HEK293T (cell line): ENCODE data around the gene PLXNA3.

Experiments
- CTCF ChIA-PET: fragments of 350-600 bp; formaldehyde crosslinking; extraction: SDS; loops from one replicate; lab custom pipeline; 2021; ENCODE audit warnings: antibody characterized with exemption, inconsistent platforms; lab: Yijun Ruan, JAX
- POLR2A ChIA-PET: fragments of 350-600 bp; formaldehyde crosslinking; extraction: SDS; loops from one replicate; lab custom pipeline; 2020; ENCODE audit warnings: antibody characterized with exemption, inconsistent platforms; lab: Yijun Ruan, JAX
- DNase-seq: peaks from one replicate; pipeline ENCODE4 v3.0.0; 2012; ENCODE audit warnings: mixed read lengths; ENCODE audit errors: extremely low spot score
- ARNT ChIP-seq: fragments of 450-650 bp; IDR thresholded peaks from 2 replicates; pipeline ENCODE4 v1.6.1; 2017; ENCODE audit warnings: mild to moderate bottlenecking
- BHLHE40 ChIP-seq: fragments of 450-650 bp; IDR thresholded peaks from 2 replicates; pipeline ENCODE4 v1.6.1; 2016; ENCODE audit warnings: mild to moderate bottlenecking, moderate library complexity, borderline replicate concordance
- CTBP1 ChIP-seq: fragments of 450-650 bp; IDR thresholded peaks from 2 replicates; pipeline ENCODE4 v1.6.1; 2016; ENCODE audit warnings: borderline replicate concordance
- ELF4 ChIP-seq: fragments of 450-650 bp; IDR thresholded peaks from 2 replicates; pipeline ENCODE4 v1.6.1; 2017; ENCODE audit warnings: antibody characterized with exemption
- FOXA1 ChIP-seq: fragments of 450-650 bp; IDR thresholded peaks from 2 replicates; pipeline ENCODE4 v1.6.1; 2016; ENCODE audit warnings: mild to moderate bottlenecking
- FOXK2 ChIP-seq: fragments of 450-650 bp; IDR thresholded peaks from 2 replicates; pipeline ENCODE4 v1.6.1; 2016; ENCODE audit warnings: mild to moderate bottlenecking
- HDGF ChIP-seq: fragments of 450-650 bp; IDR thresholded peaks from 2 replicates; pipeline ENCODE4 v1.6.1; 2017; ENCODE audit warnings: antibody characterized with exemption, borderline replicate concordance
- LEF1 ChIP-seq: fragments of 450-650 bp; IDR thresholded peaks from 2 replicates; pipeline ENCODE4 v1.6.1; 2017; ENCODE audit warnings: mild to moderate bottlenecking, borderline replicate concordance
- NFRKB ChIP-seq: fragments of 450-650 bp; IDR thresholded peaks from 2 replicates; pipeline ENCODE4 v1.6.1; 2016; ENCODE audit warnings: mild to moderate bottlenecking, moderate library complexity
- SP1 ChIP-seq: fragments of 450-650 bp; IDR thresholded peaks from 2 replicates; pipeline ENCODE4 v1.6.1; 2017
- SUZ12 ChIP-seq: fragments of 450-650 bp; IDR thresholded peaks from 2 replicates; pipeline ENCODE4 v1.6.1; 2016; ENCODE audit warnings: mild to moderate bottlenecking
- TARDBP ChIP-seq: fragments of 450-650 bp; IDR thresholded peaks from 2 replicates; pipeline ENCODE4 v1.6.1; 2016
- ZNF384 ChIP-seq: fragments of 450-650 bp; IDR thresholded peaks from 2 replicates; pipeline ENCODE4 v1.6.1; 2016

The PLXNA3 gene

DNA sequence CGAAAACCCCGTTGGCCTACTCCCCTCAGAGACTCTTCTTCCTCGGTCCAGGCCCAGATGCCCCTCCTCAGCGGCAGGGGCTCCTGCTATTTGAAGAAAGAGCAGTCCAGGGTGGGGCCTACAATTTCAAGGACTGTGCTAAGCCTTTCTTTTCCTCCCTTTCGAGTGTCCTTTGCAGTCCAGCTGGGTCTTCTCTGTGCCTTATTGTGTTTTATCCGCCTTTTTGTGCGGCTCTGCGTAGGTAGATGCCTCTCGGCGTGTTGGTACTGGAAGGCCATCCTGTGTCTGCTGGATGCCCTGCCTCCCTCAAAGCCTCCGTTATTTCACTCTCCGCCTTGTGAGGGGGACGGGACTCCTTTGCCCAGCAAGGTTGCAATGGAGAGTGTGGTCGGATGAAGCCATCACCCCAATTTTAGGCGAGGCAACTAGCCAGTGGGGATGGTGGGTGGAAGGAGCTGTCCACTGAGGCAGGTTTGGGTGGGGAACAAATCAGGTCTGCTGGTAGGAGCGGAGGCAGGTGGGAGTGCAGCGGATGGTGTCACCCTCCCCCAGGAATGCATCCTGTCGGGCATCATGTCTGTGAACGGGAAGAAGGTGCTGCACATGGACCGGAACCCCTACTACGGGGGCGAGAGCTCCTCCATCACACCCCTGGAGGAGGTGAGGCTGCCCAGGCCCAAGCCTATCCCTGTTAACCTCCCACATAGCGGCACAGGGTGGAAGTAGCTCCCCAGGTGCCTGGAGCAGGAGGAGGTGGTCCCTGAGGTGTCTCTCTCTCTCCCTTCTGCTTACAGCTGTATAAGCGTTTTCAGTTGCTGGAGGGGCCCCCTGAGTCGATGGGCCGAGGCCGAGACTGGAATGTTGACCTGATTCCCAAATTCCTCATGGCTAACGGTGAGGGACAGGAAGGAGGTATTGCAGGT lies 19.8 kb upstream of the PLXNA3 start:
- CTCF ChIA-PET: no interaction called here
- POLR2A ChIA-PET: interaction anchor here (0.8 to 1.5 kb wide), 4 partner anchors 10 to 52 kb away, joined by 3 to 5 read pairs (median 4); partner anchors contain the start of genes ATP6AP1 and SLC10A3
- no peak for TF ChIP-seq FOXA1
- TF ChIP-seq CTBP1: no peak
- no peak for DNase-seq

DNA sequence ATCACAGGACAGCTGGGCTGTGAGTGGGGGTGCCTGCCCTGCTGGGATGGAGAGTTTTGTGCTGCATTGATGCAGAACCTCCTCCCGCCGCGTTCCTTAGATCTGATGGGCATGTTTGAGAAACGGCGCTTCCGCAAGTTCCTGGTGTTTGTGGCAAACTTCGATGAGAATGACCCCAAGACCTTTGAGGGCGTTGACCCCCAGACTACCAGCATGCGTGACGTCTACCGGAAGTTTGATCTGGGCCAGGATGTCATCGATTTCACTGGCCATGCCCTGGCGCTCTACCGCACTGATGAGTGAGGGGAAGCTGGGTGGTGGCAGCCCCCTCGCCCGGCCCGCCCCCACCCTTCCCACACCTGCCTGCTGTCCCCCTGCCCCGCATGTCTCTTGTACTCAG lies 18.2 kb upstream of the PLXNA3 start:
- CTCF ChIA-PET: no interaction called here
- TF ChIP-seq SUZ12: no peak
- no peak for TF ChIP-seq BHLHE40
- no peak for DNase-seq
- POLR2A ChIA-PET: interaction anchor here (1.5 kb wide), 1 partner anchor 9 kb away, joined by 3 read pairs; no protein-coding TSS in a partner anchor

DNA sequence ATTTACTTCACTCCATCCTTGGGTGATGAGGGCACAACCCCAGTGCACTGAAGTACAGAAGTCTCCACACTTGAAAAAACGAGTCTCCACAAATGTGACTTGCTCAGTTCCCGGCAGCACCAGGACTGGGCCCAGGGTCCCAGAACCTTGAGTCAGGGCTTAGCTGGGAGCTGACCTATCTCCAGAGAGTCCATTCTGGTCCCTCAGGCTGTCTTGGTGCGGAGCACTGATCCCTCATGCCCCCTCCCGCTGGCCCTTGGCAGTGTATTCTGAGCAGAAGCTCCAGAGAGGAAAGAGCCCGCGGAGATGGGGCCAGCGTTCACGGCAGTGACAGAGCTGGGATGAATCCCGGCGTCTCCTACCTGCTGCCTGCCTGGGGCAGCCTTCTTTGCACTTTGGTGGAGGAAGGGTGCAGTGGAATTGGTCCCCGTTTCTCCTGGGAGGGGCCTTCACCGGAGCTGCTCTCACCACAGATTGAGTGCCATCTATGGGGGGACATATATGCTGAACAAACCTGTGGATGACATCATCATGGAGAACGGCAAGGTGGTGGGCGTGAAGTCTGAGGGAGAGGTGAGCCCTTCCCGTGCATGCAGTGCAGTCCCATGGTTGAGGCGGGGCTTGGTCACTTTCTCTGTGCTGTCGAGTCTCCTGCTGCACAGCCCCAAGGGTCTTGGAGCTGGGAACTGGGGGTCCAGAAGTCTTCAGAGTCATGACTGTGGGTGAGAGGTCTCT lies 17.3 kb upstream of the PLXNA3 start:
- no peak for TF ChIP-seq SUZ12
- DNase-seq: no peak
- ChIA-PET POLR2A (interaction anchor here (1.0 to 1.7 kb wide), 4 partner anchors 13 to 87 kb away, joined by 3 to 6 read pairs (median 4); no protein-coding TSS in a partner anchor), CTCF (no interaction called here)

DNA sequence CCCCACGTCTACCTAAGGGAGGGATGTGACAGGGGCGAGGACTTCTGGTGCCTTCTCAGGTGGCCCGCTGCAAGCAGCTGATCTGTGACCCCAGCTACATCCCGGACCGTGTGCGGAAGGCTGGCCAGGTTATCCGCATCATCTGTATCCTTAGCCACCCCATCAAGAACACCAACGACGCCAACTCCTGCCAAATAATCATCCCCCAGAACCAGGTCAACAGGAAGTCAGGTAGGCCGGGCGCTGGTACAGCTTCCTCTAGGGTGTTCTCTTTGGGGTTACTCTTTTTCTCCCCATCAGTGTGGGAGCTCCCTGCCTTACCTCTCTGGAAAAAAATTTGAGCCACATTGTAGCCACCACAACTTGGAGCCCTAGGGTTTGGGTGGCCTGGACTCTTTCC lies 16.5 kb upstream of the PLXNA3 start:
- POLR2A ChIA-PET: interaction anchor here (0.7 to 1.7 kb wide), 8 partner anchors 11 to 86 kb away, joined by 3 to 6 read pairs (median 4); partner anchors contain the start of gene RPL10
- TF ChIP-seq SP1 (no peak), ARNT (no peak), FOXK2 (no peak)
- DNase-seq: no peak
- CTCF ChIA-PET: no interaction called here

DNA sequence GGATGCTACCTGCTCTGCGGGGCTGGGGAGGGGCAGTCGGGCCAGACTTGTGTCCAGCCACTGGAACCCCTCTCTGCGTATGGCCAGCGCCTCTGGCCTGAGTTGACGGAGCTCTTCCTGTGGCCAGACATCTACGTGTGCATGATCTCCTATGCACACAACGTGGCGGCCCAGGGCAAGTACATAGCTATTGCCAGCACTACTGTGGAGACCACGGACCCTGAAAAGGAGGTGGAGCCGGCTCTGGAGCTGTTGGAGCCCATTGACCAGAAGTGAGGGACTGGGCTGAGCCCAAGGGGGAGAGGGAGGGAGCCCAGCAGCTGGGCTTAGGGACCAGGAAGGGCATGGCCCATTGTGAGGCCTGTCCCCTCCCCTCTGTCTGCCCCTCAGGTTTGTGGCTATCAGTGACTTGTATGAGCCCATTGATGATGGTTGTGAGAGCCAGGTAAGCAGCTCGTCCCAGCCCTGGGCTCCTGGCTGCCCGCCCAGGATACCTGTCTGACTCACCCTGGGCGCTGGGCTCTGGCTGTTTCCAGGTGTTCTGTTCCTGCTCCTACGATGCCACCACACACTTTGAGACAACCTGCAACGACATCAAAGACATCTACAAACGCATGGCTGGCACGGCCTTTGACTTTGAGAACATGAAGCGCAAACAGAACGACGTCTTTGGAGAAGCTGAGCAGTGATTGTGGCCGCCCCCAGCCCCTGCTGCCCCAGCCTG lies 15.9 kb upstream of the PLXNA3 start:
- POLR2A ChIA-PET: interaction anchor here (0.7 to 1.7 kb wide), 9 partner anchors 9 to 47 kb away, joined by 3 to 6 read pairs (median 4); partner anchors contain the start of genes RPL10 and UBL4A
- no peak for TF ChIP-seq ARNT
- no peak for TF ChIP-seq NFRKB
- no peak for TF ChIP-seq LEF1
- no peak for TF ChIP-seq BHLHE40
- no peak for TF ChIP-seq FOXK2
- TF ChIP-seq ELF4: no peak
- TF ChIP-seq HDGF: no peak
- no peak for TF ChIP-seq CTBP1
- CTCF ChIA-PET: no interaction called here
- no peak for DNase-seq

DNA sequence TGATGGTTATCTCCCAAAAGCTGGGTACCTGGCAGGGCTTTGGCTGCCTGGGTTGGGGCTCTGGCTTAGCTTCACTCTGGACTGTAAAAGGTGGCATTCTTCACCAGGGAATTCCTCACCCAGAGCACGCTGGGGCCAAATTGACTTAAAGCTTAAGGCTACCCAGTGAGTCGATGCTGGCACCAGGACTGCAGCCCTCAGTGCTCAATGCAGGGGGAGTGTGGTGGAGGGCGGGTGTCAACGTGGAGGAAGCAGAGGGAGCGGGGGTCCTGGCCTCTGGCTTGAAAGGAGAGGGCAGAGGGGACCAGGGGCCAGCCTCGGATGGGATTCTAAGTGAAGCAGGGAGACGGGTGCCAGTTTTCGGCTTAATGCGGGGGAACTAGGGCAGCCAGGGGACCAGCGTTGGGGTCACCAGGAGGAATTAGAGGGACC lies 14.6 kb upstream of the PLXNA3 start:
- peak; percentile 31 for DNase-seq
- POLR2A ChIA-PET: interaction anchor here (0.7 to 2.4 kb wide), 9 partner anchors 8 to 46 kb away, joined by 3 to 8 read pairs (median 4); partner anchors contain the start of gene ATP6AP1
- CTCF ChIA-PET: interaction anchor here (0.5 kb wide), 1 partner anchor 18 kb away, joined by 8 read pairs; no protein-coding TSS in a partner anchor
- no peak for TF ChIP-seq SP1

DNA sequence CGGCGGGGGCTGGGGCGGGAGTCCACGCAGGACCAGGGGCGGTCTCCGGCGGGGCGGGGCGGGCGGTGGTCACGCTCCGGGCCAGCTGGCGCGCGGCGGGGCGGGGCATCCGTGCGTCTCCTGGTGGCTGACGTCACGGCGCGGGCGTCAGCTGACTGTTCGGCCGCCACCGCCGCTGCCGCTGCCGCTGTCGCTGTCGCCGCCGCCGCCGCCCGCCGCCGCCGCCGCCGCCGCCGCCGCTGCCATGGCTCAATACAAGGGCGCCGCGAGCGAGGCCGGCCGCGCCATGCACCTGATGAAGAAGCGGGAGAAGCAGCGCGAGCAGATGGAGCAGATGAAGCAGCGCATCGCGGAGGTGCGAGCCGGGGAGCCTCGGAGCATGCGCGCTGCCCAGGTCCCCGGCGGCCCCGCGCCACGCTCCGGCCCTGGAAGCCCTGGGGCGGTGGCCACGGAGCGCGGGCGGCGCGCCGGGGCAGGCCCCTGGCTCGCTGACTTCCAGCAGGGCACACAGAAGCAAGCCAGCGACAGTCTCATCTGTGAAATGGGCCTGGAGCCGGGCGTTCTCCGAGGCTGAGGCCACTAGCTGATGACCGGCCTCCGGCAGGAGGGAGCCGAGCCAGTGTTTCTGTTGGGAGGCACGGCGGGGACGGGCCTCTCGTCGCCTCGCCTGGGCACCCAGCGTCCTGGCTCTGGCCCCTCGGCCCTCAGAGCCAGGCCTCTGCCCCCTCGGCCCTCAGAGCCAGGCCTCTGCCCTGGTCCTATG lies 13.9 kb upstream of the PLXNA3 start, which contains the start of gene FAM50A:
FAM50A (plus strand) TSS at position 150 of the 763 bp plus-strand sequence; CDS start at position 245, 95 bp downstream.
- 0 out of 2 replicates have a peak, but pooled peaks have one; percentile 53 for TF ChIP-seq ARNT
- no peak for TF ChIP-seq FOXA1
- DNase-seq: peak; percentile 90
- POLR2A ChIA-PET: interaction anchor here (0.7 to 2.4 kb wide), 12 partner anchors 7 to 46 kb away, joined by 3 to 8 read pairs (median 4); partner anchors contain the start of genes ATP6AP1 and PLXNA3
- CTCF ChIA-PET: no interaction called here

DNA sequence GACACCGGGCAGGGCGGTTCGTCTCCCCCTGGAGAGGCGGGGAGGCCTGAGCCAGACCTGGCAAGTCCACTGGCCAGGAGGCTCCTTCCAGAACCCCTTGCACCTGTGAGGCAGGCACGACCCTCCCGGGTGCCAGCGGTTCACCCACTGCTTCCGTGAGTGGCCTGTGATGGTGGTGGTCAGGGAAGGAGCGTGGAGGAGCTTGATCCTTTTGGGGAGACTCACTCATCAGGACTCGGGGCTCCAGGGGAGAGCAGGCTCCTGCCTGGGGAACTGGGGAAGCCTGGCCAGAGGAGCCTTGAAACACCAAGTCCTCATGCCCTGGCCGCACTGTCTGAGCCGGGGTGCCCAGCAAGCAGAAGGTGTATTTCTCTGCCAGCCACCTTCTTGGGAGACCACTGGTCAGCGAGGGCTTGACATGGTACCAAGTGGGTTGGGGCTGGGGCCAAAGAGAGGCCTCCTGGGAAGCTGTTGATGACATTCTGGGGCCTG lies 13.3 kb upstream of the PLXNA3 start:
- CTCF ChIA-PET: no interaction called here
- DNase-seq: no peak
- POLR2A ChIA-PET: interaction anchor here (0.7 to 2.4 kb wide), 9 partner anchors 9 to 47 kb away, joined by 3 to 8 read pairs (median 5); partner anchors contain the start of genes ATP6AP1, PLXNA3 and RPL10
- TF ChIP-seq ZNF384: no peak
- no peak for TF ChIP-seq FOXA1
- no peak for TF ChIP-seq LEF1
- peak; percentile 58; the same call in 1 of the 2 replicates for TF ChIP-seq HDGF
- TF ChIP-seq NFRKB: no peak
- TF ChIP-seq TARDBP: no peak
